Measurements from ENCODE around the gene FHAD1.
"Not testable (repeated sequence)": the region's sequence is repeated elsewhere in the genome, so short reads cannot be mapped to it uniquely, and the experiment has no call there.

The FHAD1 gene

DNA sequence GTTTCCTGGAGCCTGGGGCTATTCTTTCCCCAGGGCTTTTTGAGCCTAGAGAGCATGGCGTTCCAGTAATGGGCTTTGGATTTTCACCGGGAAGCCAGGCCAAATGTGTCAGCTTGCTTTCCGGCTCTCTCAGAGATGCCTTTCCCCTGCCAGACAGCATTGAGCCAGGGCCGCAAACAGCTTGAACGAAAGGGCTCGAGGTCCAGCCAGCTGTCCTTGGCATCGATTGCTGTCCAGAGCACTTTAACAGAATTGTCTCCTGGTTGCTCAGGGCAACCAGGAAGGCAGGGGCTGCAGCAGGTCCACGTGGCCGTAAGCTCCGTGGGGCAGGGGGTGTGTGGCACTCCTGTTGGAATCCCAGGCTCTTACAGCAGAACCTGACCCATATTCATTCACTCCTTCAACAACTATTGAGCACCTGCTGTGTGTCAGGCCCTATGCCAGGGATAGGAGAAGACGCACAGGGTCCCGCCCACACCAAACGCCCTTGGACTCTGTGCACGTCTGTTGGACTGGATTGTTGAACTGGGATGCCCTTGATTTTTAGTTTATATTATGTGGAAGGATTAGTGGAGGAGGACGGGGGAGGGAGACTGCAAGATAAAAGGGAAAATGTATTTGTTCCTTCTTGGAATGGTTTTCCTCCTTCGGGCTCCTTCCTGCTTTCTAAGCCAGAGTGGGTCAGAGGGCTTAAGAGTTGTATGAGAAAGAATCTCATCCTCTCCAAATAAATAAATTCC, 123.9 kb downstream of the FHAD1 start:
- no peak for DNase-seq (ENCODE audit: low read depth)

- no peak for DNase-seq (ENCODE audit: low read depth)
Observed at GRCh38 chr1:15371610-15372545, 124.9 kb downstream of the FHAD1 start.

DNA sequence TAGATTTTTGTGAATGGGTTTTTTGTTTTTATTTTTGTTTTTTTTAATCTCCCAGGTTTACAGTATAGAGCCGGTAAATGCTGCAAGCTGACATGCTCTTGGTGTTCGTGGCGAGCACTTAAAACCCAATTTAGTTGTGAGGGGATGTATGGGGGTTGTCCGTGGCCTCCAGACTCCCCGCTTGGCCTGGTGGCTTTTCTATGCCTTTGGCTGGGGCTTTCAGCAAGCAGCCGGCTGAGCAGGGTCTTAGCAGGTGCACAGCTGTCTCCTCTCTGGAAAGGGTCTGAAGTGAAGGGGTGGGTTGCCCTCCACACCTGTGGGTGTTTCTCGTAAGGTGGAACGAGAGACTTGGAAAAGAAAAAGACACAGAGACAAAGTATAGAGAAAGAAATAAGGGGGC, 131.7 kb downstream of the FHAD1 start:
- no peak for DNase-seq (ENCODE audit: low read depth)

- DNase-seq (ENCODE audit: low read depth), result not testable (repeated sequence)
Observed at GRCh38 chr1:15379151-15379550, 132.1 kb downstream of the FHAD1 start.

- no peak for DNase-seq (ENCODE audit: low read depth)
Observed at GRCh38 chr1:15380601-15381508, 133.8 kb downstream of the FHAD1 start.

DNA sequence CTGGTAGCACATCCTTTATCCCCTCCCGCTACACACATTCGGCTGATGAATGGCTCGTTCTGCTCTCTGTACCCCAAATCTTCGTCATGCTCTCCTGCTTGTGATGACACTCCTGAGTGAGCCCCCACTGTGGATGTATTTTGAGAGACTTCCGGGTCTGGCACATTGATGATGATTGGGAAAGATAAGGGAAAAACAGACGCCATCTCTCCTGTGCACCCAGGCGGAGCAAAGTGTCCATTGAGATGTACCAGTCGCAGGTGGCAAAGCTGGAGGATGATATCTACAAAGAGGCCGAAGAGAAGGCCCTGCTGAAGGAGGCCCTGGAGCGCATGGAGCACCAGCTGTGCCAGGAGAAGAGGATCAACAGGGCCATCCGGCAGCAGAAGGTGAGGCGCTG, 134.8 kb downstream of the FHAD1 start:
- DNase-seq (ENCODE audit: low read depth), result no peak

DNA sequence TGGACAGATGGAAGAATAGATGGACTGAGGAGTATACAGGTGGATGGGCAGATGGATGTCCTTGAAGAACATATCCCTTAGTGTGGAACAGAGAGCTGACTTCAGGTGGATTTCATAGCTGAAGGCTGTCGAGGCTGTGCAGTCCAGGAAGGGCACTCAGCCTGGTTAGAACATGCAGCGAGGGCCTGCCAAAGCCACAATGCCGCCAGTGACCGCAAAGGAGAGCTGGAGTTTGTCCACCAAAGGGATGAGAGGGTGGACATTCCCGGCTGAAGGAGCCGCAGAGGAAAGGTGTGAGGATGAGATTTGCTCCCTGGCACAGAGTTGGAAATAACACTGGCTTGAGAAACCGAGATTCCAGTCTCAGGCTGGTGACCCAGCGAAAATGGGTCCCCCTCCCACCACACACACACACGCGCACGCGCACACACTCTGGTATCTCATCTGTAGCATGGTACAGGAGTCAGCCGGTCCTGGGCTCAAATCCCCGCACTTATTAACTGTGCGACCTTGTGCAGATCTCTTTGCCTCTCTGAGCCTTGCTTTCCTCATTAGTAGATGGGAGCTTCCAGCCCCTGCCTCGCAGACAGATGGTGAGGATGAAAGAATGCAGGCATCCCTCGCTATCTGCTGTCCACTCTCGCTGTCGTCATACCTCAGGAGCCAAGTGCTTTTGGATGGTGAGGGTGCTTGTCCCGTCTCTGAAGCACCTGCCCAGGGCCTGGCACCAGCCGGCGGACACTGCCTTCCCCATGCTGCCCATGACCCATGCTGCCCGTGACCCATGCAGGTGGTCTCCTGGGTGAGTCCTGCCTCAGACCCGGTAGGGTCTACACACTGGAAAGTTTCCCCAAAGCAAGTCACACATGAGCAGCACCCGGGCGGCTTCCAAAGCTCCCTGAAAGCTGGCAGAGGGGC, 135.8 kb downstream of the FHAD1 start:
- DNase-seq (ENCODE audit: low read depth), result no peak

GRCh38 chr1:15383810-15384209, 136.8 kb downstream of the FHAD1 start:
- DNase-seq (ENCODE audit: low read depth), result no peak

- DNase-seq (ENCODE audit: low read depth), result no peak
Observed at GRCh38 chr1:15384301-15384901, 137.4 kb downstream of the FHAD1 start.

DNA sequence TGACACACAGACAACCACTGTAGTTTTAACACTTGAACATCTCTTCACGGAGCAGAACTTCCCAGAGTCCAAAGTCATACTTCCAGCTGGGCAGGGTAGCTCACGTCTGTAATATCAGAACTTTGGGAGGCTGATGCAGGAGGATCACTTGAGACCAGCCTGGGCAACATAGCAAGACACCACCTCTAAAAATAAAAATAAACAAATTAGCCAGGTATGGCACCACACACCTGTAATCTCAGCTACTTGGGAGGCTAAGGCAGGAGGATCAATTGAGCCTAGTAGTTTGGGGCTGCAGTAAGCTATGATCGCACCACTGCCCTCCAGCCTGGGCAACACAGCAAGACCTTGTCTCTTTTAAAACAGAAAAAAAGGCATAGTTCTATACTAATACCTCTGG, 138.4 kb downstream of the FHAD1 start:
- no peak for DNase-seq (ENCODE audit: low read depth)

GRCh38 chr1:15386164-15386749, 139.2 kb downstream of the FHAD1 start:
- no peak for DNase-seq (ENCODE audit: low read depth)

DNA sequence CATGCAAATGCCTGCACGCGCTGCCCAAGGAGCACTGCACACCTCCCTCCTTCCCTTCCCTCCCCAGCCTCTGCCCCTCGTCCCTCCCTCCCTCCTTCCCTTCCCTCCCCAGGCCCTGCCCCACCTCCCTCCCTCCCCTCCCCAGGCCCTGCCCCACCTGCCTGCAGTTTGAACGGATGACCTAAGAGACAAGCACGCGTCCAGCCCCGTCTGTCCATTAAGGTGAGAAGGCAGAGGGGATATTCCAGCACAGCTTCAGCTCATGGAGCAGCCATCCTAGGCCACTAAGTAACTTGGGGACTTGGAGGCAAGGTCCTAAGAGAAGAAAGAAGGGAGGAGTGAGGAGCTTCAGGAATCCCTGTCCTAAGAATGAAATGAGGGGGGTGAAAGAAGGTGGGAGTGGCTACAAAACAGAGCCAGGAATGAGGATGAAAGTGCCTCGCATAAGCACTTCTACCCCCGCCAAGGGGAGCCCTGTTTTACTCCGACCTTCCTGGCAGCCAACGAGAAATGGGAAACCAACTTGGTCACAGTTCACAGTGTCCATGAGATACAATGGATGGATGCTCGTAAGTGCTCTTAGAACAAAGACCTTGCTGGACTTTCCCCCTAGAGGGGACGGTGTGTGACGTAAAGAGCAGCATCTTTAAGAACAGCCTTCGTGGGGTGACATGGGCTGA, 141.3 kb downstream of the FHAD1 start:
- no peak for DNase-seq (ENCODE audit: low read depth)

GRCh38 chr1:15389828-15390227, 142.8 kb downstream of the FHAD1 start:
- not testable (repeated sequence) for DNase-seq (ENCODE audit: low read depth)

GRCh38 chr1:15390667-15391066, 143.6 kb downstream of the FHAD1 start:
- DNase-seq (ENCODE audit: low read depth), result no peak

DNA sequence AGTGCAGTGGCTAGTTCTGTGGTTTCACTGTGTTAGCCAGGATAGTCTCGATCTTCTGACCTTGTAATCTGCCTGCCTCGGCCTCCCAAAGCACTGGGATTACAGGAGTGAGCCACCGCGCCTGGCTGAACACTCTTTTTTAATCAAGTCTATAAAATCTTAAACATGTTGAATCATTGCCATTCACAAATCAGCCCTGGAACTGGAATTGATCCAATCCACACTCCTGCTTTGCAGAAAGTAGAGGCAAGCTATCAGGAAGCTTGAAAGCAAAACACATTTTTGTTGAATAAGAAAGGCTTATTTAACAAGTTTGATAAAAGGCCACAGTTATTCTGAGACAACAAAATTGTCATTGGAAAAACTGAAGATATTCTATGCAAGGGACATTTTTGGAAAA, 144.3 kb downstream of the FHAD1 start:
- no peak for DNase-seq (ENCODE audit: low read depth)

DNA sequence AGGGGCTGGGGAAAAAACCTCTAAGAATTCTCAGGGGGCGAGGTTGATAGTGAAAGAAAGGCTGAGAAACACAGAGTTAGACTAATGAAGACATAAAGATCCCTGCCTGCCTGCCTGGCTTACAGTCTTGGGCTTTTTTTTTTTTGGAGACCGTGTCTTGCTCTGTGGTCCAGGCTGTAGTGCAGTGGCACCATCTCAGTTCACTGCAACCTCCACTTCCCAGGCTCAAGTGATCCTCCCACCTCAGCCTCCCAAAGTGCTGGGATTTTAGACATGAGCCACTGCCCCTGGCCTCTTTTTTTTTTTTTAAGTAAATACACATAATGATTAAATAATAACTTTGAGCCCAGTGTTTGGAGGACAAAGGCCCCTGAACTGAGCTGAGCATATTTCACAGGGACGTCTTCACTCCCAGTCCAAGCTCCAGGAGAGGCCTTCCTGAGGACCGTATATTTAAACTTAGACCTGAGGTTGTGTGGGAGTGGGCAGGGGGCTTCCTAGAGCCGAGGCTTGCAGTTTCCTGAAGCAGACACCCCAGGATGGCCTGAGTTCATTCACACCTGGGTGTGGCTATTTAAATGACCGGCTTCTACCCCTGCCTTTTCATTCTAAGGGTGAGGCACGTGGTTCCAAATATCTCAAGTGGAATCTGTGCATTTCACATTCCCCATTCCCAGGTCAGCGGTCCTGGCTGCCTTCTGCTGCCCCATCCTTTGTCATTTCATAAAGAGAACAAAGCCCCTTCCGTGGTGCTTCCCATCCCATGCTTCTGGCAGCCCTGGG, 146.6 kb downstream of the FHAD1 start:
- DNase-seq (ENCODE audit: low read depth), result no peak

DNA sequence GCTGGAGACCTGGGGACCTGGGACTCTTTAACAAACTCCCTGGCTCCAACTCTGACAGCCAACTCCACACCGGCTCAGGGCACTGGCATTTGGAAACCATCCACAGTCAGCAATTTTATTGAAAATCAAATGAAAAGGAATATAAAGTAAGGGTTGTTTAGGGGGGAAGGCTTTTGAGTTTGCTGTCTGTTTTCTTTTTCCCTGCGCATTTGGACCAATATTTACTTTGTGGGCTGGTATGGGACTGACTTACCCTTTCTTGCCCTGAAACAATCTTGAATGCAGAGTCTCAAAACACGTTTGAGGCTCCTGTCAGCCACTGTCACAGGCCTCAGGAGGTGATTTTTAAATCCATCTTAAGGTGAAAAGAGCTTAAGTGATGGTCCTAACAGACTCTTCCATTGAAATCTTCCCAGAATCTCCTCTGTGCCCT, 147.3 kb downstream of the FHAD1 start:
- no peak for DNase-seq (ENCODE audit: low read depth)

GRCh38 chr1:15397236-15397635, 150.2 kb downstream of the FHAD1 start:
- no peak for DNase-seq (ENCODE audit: low read depth)

- no peak for DNase-seq (ENCODE audit: low read depth)
Observed at GRCh38 chr1:15399710-15400109, 152.7 kb downstream of the FHAD1 start.

Measured in activated gamma-delta T cell treated with anti-CD3 and anti-CD28 coated beads, Interleukin-2, amount 50 U/mL, for 16 hours (primary cell).